Putamen (tissue), 1 donor: Measurements from ENCODE around the gene COBL.

ENCODE experiments used
- DNase-seq: peaks from one replicate; pipeline ENCODE4 v3.0.0-alpha.2; 2016; ENCODE audit warnings: low spot score

Gene COBL

GRCh38 chr7:51250512-51250911, 66.1 kb downstream of the COBL start:
- DNase-seq, result no peak

GRCh38 chr7:51249991-51250390, 66.6 kb downstream of the COBL start:
- no peak for DNase-seq

GRCh38 chr7:51249187-51249945, 67.2 kb downstream of the COBL start:
- DNase-seq, result no peak

GRCh38 chr7:51246258-51247245, 70.1 kb downstream of the COBL start:
- DNase-seq, result peak; percentile 68

- no peak for DNase-seq
Observed at GRCh38 chr7:51244885-51245284, 71.7 kb downstream of the COBL start.

GRCh38 chr7:51244053-51244452, 72.6 kb downstream of the COBL start:
- DNase-seq, result no peak

GRCh38 chr7:51243631-51244030, 73.0 kb downstream of the COBL start:
- DNase-seq, result no peak

GRCh38 chr7:51242881-51243518, 73.6 kb downstream of the COBL start:
- DNase-seq, result no peak

- no peak for DNase-seq
Observed at GRCh38 chr7:51242007-51242691, 74.5 kb downstream of the COBL start.

GRCh38 chr7:51240868-51241267, 75.7 kb downstream of the COBL start:
- no peak for DNase-seq

GRCh38 chr7:51239691-51240090, 76.9 kb downstream of the COBL start:
- no peak for DNase-seq

- DNase-seq, result no peak
Observed at GRCh38 chr7:51238981-51239495, 77.6 kb downstream of the COBL start.

GRCh38 chr7:51237446-51238133, 79.0 kb downstream of the COBL start:
- DNase-seq, result no peak

- no peak for DNase-seq
Observed at GRCh38 chr7:51236470-51237132, 80.0 kb downstream of the COBL start.

GRCh38 chr7:51235593-51236313, 80.9 kb downstream of the COBL start:
- no peak for DNase-seq

- DNase-seq, result no peak
Observed at GRCh38 chr7:51234609-51235308, 81.8 kb downstream of the COBL start.

- DNase-seq, result no peak
Observed at GRCh38 chr7:51234139-51234538, 82.5 kb downstream of the COBL start.

- DNase-seq, result no peak
Observed at GRCh38 chr7:51233374-51233773, 83.2 kb downstream of the COBL start.

- no peak for DNase-seq
Observed at GRCh38 chr7:51230723-51231122, 85.9 kb downstream of the COBL start.
